Large intestine (tissue), 3 donors: Measurements from ENCODE around the gene STXBP6. TPM values are rescaled to one million over a fixed set of nuclear protein-coding genes. Genes with fewer than 3 reads are reported as not detected.
"Not testable (repeated sequence)": the region's sequence is repeated elsewhere in the genome, so short reads cannot be mapped to it uniquely, and the experiment has no call there.

Experiments used
- DNase-seq, 2 donors: peaks; one replicate each; pipeline versions ENCODE4 v3.0.0 to v3.0.0-alpha.2; 2013
- H3K27ac ChIP-seq: one replicate; pipeline ENCODE4 v1.5.1; 2013; ENCODE audit warnings: low read length
- H3K27me3 ChIP-seq: 2 replicates; pipeline ENCODE4 v1.6.1; 2013; ENCODE audit warnings: low read length; ENCODE audit not compliant: control insufficient read depth, insufficient read depth
- H3K36me3 ChIP-seq: 2 replicates; pipeline ENCODE4 v1.6.1; 2013; ENCODE audit warnings: low read length; ENCODE audit not compliant: control insufficient read depth, insufficient read depth
- H3K4me1 ChIP-seq: one replicate; pipeline ENCODE4 v1.6.1; 2013; ENCODE audit warnings: low read length; ENCODE audit not compliant: control insufficient read depth, insufficient read depth
- H3K4me3 ChIP-seq: one replicate; pipeline ENCODE4 v1.5.1; 2013; ENCODE audit warnings: low read length
- H3K9me3 ChIP-seq: one replicate; pipeline ENCODE4 v1.6.1; 2013; ENCODE audit warnings: mild to moderate bottlenecking, low read depth, low read length, moderate library complexity; ENCODE audit not compliant: control insufficient read depth
- WGBS: methylation state at CpG from one replicate; pipeline ENCODE4 v1.1.5; 2013; ENCODE audit warnings: low lambda C conversion rate; ENCODE audit not compliant: insufficient coverage; 5-methylcytosine and 5-hydroxymethylcytosine counted together
- polyA plus RNA-seq: library from polyadenylated mRNA; unstranded; fragments of 120-200 nt; gene quantifications from one replicate; pipeline ENCODE4 v1.2.1, GENCODE V29; 2013

The STXBP6 gene
- polyA plus RNA-seq, 1 donor = 27.8 TPM

DNA sequence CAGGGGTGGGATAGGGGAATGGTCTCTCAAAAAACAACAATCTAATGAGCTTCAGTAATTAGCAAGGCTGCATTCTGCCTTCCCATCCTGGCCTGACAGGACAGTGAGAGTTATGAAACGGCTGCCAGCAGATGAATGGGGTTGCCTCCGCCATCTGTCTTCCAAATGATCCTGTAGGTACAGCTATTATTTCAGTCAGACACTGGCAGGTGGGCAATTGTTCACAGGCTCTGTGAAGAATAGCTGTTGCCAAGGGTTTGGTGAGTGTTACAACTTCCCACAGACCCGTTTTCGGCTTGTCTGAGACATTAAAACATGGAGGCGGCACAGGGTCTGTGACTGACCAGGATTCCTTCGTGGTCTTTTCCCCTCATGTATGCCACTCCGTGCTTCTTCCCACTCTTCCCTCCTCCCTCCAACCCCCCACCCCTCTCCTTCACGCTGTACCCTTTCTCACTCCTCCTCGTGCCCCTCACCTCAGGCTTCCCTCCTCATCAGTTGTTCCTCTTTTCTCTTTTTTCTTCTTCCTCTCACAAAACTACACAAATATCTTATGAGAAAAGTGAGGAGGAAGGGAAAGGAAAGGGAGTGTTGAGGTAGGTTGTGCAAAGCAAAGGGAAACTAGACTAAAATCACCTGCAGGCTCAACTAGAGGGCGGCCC lies 255.2 kb downstream of the STXBP6 start:
- H3K27me3 ChIP-seq = no peaks in the 10 kb centered on the region
- H3K4me3 ChIP-seq = no peak overlapping the region
- DNase-seq = no peak
- H3K9me3 ChIP-seq = no peaks in the 10 kb centered on the region
- H3K27ac ChIP-seq = no peak overlapping the region
- H3K36me3 ChIP-seq = no peaks in the 10 kb centered on the region
- WGBS = 86% methylated on average over 5 of the region's 10 CpGs
- H3K4me1 ChIP-seq = no peaks in the 10 kb centered on the region

- Histone ChIP-seq H3K4me1 (peaks cover 3% of the 10 kb centered on the region), H3K4me3 (no peak overlapping the region), H3K9me3 (no peaks in the 10 kb centered on the region), H3K36me3 (no peaks in the 10 kb centered on the region), H3K27me3 (no peaks in the 10 kb centered on the region), H3K27ac (no peak overlapping the region)
- WGBS = 100% methylated on average over 1 of the region's 3 CpGs
- DNase-seq = no peak
Observed at GRCh38 chr14:24790196-24790595, 259.8 kb downstream of the STXBP6 start.

DNA sequence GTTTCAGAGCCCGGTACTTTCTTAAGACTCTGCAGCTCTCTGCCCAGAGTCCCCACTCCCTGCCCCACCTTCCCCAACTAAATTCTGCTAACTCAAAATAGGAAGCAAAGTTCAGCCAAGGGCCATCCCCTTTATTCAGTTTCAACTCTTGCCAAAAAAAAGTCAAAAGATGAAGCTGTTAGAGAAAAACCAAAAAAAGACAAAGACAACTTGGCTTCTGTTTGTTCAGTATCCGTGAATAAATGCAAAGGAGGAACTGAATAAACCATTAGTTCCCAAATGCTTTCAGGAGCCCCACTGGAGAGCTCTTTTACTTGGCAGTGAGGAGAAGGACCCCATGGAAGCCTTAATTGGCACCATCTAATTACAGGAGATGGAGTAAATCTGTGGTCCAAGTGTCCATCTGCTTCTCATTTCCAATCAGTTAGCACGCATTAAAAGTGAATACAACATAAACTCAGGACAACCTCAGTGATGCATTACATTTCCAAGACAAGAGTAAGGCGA lies 260.5 kb downstream of the STXBP6 start:
- Histone ChIP-seq H3K27me3 (no peaks in the 10 kb centered on the region), H3K9me3 (no peaks in the 10 kb centered on the region), H3K36me3 (no peaks in the 10 kb centered on the region), H3K4me1 (peaks cover 3% of the 10 kb centered on the region), H3K4me3 (no peak overlapping the region), H3K27ac (no peak overlapping the region)
- DNase-seq = no peak
- WGBS = 80% methylated on average over 1 of the region's 4 CpGs

DNA sequence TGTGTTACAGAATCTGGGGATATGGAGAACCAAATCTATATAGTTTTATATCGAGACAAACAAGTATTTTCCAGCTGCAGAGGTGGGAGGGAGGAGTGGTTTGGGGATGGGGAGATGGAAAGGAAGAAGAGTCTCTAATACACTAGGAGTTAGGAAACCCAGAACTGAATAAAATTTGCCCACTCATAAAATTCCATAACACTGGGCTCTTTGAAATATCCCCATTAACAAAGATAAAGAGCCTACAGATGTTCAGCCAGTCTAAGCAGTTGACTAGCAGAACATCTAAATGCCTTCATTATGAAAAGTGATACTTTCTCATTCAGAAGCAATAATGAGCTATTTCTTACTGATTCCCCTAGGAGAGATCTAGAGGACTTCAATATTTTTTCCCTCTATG lies 264.2 kb downstream of the STXBP6 start:
- H3K36me3 ChIP-seq = no peaks in the 10 kb centered on the region
- no peaks in the 10 kb centered on the region for H3K9me3 ChIP-seq
- no peak overlapping the region for H3K27ac ChIP-seq
- peaks cover 3% of the 10 kb centered on the region for H3K4me1 ChIP-seq
- H3K4me3 ChIP-seq = no peak overlapping the region
- no CpG with 5 or more reads among the region's 1 CpG for WGBS
- DNase-seq = no peak
- H3K27me3 ChIP-seq = no peaks in the 10 kb centered on the region

DNA sequence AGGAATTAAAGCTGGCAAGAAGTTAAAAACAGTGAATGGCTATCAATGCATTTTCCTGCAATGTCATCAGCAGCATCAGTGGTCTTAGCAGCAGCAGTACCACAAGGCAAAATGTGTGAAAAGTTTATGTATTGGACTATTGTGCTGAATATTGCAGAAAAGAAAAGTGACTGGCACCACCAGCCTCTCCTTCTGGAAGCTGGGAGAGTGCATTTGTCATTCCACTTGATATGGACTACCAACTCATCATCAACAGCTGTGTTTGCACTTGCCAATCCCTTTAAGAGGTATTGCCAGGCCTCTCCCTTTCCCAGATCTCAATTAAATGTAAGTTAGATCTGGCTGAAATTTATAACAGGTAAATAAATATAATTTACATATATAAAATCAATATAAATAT lies 265.0 kb downstream of the STXBP6 start:
- DNase-seq = no peak
- peaks cover 3% of the 10 kb centered on the region for H3K4me1 ChIP-seq
- no peak overlapping the region for H3K27ac ChIP-seq
- H3K4me3 ChIP-seq = no peak overlapping the region
- no peaks in the 10 kb centered on the region for H3K9me3 ChIP-seq
- H3K36me3 ChIP-seq = no peaks in the 10 kb centered on the region
- H3K27me3 ChIP-seq = no peaks in the 10 kb centered on the region

GRCh38 chr14:24783791-24784190 lies 266.2 kb downstream of the STXBP6 start:
- H3K9me3 ChIP-seq = no peaks in the 10 kb centered on the region
- no peaks in the 10 kb centered on the region for H3K36me3 ChIP-seq
- no CpG with 5 or more reads among the region's 1 CpG for WGBS
- no peak overlapping the region for H3K4me3 ChIP-seq
- peaks cover 3% of the 10 kb centered on the region for H3K4me1 ChIP-seq
- H3K27me3 ChIP-seq = no peaks in the 10 kb centered on the region
- no peak for DNase-seq
- H3K27ac ChIP-seq = no peak overlapping the region

DNA sequence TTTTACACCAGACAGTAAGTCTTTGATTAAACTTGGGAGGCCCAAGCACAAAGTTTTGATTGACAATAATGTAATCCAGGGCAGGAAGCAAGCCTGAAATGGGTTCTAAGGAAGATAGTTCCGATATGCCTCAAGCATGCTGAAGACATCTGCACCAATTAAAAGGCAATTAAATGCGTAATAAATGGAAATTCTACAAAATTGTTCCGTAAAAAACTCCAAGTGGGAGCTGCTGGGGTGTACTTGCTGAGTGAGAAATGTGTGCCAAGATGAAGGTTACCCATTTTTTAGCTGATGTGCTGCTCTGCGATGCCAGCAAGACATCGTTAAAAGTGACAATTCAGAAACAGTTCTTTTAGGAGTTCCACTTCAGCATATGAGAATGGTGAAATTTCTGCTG lies 269.7 kb downstream of the STXBP6 start:
- Histone ChIP-seq H3K27ac (no peak overlapping the region), H3K4me3 (no peak overlapping the region), H3K9me3 (no peaks in the 10 kb centered on the region), H3K27me3 (no peaks in the 10 kb centered on the region), H3K4me1 (no peaks in the 10 kb centered on the region), H3K36me3 (no peaks in the 10 kb centered on the region)
- no peak for DNase-seq
- WGBS = 60% methylated on average over 1 of the region's 5 CpGs

DNA sequence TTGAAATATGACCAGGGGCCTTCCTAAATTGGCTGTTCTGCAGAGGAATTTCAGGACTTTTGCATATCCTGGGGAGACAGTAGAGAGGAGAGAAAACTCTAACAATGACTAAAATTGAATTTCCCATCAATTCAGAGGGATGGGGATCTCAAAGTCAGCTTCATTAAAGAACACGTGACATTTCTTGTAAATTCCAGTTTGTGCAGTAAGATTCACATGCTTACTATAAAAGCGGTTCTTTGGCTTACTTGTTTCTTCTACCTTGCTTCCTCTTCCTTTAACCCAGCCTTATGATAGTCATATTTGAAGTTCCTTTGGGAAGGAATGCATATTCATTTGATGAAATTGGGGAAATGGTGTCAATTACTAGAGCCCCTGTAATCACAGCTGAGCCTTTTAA lies 272.3 kb downstream of the STXBP6 start:
- no peaks in the 10 kb centered on the region for H3K4me1 ChIP-seq
- no peak overlapping the region for H3K4me3 ChIP-seq
- H3K9me3 ChIP-seq = no peaks in the 10 kb centered on the region
- DNase-seq = no peak
- no peak overlapping the region for H3K27ac ChIP-seq
- no peaks in the 10 kb centered on the region for H3K27me3 ChIP-seq
- WGBS = 100% methylated on average over 2 of the region's 2 CpGs
- no peaks in the 10 kb centered on the region for H3K36me3 ChIP-seq

DNA sequence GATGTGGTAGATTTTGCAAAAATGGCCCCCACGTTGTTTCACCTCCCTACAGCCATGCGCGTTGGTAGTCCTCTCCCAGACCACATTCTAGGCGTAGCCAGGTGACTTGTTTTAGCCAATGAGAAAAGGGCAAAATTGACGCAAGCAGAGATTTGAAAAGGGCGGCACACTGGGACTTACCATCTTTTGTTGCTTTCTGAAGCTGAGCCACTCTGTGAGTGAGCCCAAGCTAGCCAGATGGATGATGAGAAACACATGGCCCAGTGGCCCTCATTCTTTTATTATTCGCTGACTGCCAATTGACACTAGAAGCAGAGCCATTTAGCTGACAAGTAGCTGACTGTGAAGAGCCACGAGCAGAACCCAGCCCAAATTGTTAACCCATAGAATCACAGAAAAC lies 274.0 kb downstream of the STXBP6 start:
- Histone ChIP-seq H3K27me3 (no peaks in the 10 kb centered on the region), H3K4me1 (no peaks in the 10 kb centered on the region), H3K4me3 (no peak overlapping the region), H3K9me3 (no peaks in the 10 kb centered on the region), H3K36me3 (no peaks in the 10 kb centered on the region), H3K27ac (no peak overlapping the region)
- WGBS = no CpG with 5 or more reads among the region's 8 CpGs
- no peak for DNase-seq

DNA sequence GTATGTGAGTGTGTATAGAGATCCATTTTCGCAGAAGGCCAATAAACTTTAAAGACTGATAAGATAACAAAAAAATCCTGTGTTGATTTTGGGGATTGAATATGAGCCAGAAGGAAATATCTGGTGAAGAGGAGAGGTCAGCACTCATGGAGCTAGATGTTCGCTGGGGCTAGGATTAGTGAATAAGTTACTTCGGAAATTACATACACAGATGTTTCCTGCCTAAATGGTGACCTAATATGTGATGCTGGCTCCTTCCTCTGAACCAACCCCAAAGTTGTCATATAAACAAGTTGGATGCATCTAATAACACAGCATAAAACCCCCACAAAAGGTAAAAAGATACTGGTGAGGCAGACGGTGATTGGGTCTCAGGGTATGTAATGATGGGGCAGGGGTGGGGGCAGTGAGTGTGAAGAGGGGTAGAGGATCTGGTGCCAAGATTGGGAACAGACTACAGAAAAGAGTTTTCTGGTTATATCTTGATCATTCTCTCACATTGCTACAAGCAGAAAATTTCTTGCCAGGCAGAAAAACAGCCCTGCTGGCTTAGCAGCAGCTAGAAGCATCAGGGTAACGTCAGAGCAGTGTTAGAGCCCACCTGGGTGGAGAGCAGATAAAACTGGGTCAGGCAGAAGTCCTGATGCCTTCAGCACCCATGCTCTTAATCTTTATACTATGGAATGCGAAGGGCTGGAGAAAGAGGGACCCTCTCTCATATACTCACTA lies 275.6 kb downstream of the STXBP6 start:
- H3K27me3 ChIP-seq = no peaks in the 10 kb centered on the region
- no peak for DNase-seq
- H3K36me3 ChIP-seq = no peaks in the 10 kb centered on the region
- no peak overlapping the region for H3K4me3 ChIP-seq
- H3K4me1 ChIP-seq = no peaks in the 10 kb centered on the region
- no CpG with 5 or more reads among the region's 6 CpGs for WGBS
- no peaks in the 10 kb centered on the region for H3K9me3 ChIP-seq
- H3K27ac ChIP-seq = no peak overlapping the region

DNA sequence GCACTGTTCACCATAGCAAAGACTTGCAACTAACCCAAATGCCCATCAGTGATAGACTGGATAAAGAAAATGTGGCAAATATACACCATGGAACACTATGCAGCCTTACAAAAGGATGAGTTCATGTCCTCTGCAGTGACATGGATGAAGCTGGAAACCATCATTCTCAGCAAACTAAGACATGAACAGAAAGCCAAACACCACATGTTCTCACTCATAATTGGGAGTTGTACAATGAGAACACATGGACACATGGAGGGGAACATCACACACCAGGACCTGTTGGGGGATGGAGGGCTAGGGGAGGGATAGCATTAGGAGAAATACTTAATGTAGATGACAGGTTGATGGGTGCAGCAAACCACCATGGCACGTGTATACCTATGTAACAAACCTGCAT lies 276.4 kb downstream of the STXBP6 start:
- not testable (repeated sequence) for H3K9me3 ChIP-seq, DNase-seq, H3K4me3 ChIP-seq, H3K36me3 ChIP-seq, H3K27me3 ChIP-seq, H3K4me1 ChIP-seq, H3K27ac ChIP-seq
- WGBS = no CpG with 5 or more reads among the region's 1 CpG
